IPS DF 6.9 (cell line): Measurements from ENCODE around the gene ZNF283.
"Not testable (repeated sequence)": the region's sequence is repeated elsewhere in the genome, so short reads cannot be mapped to it uniquely, and the experiment has no call there.

Experiments
- DNase-seq: peaks from one replicate; pipeline ENCODE4 v3.0.0-alpha.2; 2013; ENCODE audit warnings: low read depth, low spot score
- H3K27ac ChIP-seq: one replicate; pipeline ENCODE4 v1.5.1; 2013; ENCODE audit warnings: low read length, control low read depth
- H3K27me3 ChIP-seq: 2 replicates; pipeline ENCODE4 v1.6.1; 2013; ENCODE audit warnings: mild to moderate bottlenecking, low read length; ENCODE audit not compliant: control insufficient read depth, insufficient read depth
- H3K36me3 ChIP-seq: 2 replicates; pipeline ENCODE4 v1.6.1; 2013; ENCODE audit warnings: low read length; ENCODE audit not compliant: control insufficient read depth, insufficient read depth
- H3K4me1 ChIP-seq: 2 replicates; pipeline ENCODE4 v1.6.1; 2013; ENCODE audit warnings: low read length; ENCODE audit not compliant: control insufficient read depth, insufficient read depth
- H3K4me3 ChIP-seq: 2 replicates; pipeline ENCODE4 v1.5.1; 2013; ENCODE audit warnings: mild to moderate bottlenecking, low read length
- H3K9me3 ChIP-seq: 2 replicates; pipeline ENCODE4 v1.6.1; 2013; ENCODE audit warnings: low read length, inconsistent platforms; ENCODE audit not compliant: control insufficient read depth, insufficient read depth
- WGBS: extraction: QIAGEN DNeasy Blood & Tissue Kit; methylation state at CpG from one replicate; pipeline ENCODE4 v1.1.7; 2013; ENCODE audit warnings: mixed read lengths, missing lambda C conversion rate; ENCODE audit not compliant: insufficient read length, insufficient coverage; 5-methylcytosine and 5-hydroxymethylcytosine counted together

The ZNF283 gene

DNA sequence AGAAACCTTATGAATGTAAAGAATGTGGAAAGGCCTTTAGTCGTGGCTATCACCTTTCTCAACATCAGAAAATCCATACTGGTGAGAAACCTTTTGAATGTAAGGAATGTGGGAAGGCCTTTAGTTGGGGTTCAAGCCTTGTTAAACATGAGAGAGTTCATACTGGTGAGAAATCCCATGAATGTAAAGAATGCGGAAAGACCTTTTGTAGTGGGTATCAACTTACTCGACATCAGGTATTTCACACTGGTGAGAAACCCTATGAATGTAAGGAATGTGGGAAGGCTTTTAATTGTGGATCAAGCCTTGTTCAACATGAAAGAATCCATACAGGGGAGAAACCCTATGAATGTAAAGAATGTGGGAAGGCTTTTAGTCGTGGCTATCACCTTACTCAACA is 20.8 kb downstream of the ZNF283 start:
- H3K36me3 ChIP-seq = peaks cover 3% of the 10 kb centered on the region; the same call in 1 of the 2 replicates
- no peak overlapping the region for H3K4me3 ChIP-seq
- peaks cover 7% of the 10 kb centered on the region for H3K9me3 ChIP-seq
- no CpG with 5 or more reads among the region's 4 CpGs for WGBS
- no peaks in the 10 kb centered on the region for H3K4me1 ChIP-seq
- no peak overlapping the region for H3K27ac ChIP-seq
- DNase-seq = no peak
- no peaks in the 10 kb centered on the region for H3K27me3 ChIP-seq

- no peak overlapping the region for H3K4me3 ChIP-seq
Observed at GRCh38 chr19:43848821-43849220, 21.7 kb downstream of the ZNF283 start.

GRCh38 chr19:43858174-43858573 is 31.1 kb downstream of the ZNF283 start:
- Histone ChIP-seq H3K36me3 (no peaks in the 10 kb centered on the region), H3K4me3 (no peak overlapping the region), H3K4me1 (no peaks in the 10 kb centered on the region), H3K27me3 (no peaks in the 10 kb centered on the region), H3K27ac (no peak overlapping the region), H3K9me3 (peaks cover 1% of the 10 kb centered on the region; the same call in 1 of the 2 replicates)
- DNase-seq = no peak
- no CpG with 5 or more reads among the region's 2 CpGs for WGBS

More at GRCh38 chr19:43848821-43849220, 21.7 kb downstream of the ZNF283 start:
- DNase-seq = no peak
- peaks cover 7% of the 10 kb centered on the region for H3K9me3 ChIP-seq
- H3K27me3 ChIP-seq = no peaks in the 10 kb centered on the region
- peaks cover 3% of the 10 kb centered on the region; the same call in 1 of the 2 replicates for H3K36me3 ChIP-seq
- no peak overlapping the region for H3K27ac ChIP-seq
- no peaks in the 10 kb centered on the region for H3K4me1 ChIP-seq

GRCh38 chr19:43866923-43867322 is 39.8 kb downstream of the ZNF283 start:
- H3K36me3 ChIP-seq, H3K4me3 ChIP-seq, H3K9me3 ChIP-seq, H3K4me1 ChIP-seq, H3K27me3 ChIP-seq, DNase-seq, H3K27ac ChIP-seq: not testable (repeated sequence)
- WGBS = no CpG with 5 or more reads among the region's 28 CpGs

DNA sequence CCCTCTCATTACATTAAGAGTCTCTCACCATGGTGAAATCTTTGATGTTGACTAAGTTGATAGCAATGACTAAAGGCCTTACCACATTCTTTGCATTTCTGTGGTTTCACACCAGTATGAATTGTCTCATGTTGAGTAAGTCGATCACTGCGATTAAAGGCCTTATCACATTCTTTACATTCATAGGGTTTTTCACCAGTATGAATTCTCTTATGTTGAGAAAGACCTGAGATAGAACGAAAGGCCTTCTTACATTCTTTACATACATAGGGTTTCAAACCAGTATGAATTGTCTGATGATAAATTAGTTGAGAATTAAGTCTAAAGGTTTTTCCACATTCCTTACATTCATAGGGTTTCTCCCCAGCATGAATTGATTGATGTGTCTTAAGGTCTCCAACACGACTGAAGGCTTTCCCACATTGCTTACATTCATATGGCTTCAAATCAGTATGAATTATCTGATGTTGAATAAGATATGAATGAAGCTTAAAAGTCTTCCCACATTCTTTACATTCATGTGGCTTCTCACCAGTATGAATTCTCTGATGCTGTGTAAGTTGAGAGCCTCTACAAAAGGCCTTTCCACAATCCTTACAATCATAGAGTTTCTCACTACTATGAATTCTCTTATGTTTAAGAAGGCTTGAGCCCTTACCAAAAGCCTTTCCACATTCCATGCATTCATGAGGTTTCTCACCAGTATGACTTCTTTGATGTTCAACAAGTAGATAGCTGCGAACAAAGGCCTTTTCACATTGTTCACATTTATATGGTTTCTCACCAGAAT is 45.6 kb downstream of the ZNF283 start:
- H3K27me3 ChIP-seq = no peaks in the 10 kb centered on the region
- H3K36me3 ChIP-seq = no peaks in the 10 kb centered on the region
- no peak for DNase-seq
- no peak overlapping the region for H3K27ac ChIP-seq
- no peaks in the 10 kb centered on the region; the same call in 1 of the 2 replicates for H3K9me3 ChIP-seq
- H3K4me1 ChIP-seq = no peaks in the 10 kb centered on the region
- no CpG with 5 or more reads among the region's 5 CpGs for WGBS
- H3K4me3 ChIP-seq = no peak overlapping the region

GRCh38 chr19:43880483-43880882 is 53.4 kb downstream of the ZNF283 start:
- H3K36me3 ChIP-seq = no peaks in the 10 kb centered on the region
- DNase-seq = no peak
- WGBS = no CpG with 5 or more reads among the region's 5 CpGs
- peaks cover 2% of the 10 kb centered on the region for H3K9me3 ChIP-seq
- no peaks in the 10 kb centered on the region for H3K4me1 ChIP-seq
- H3K27ac ChIP-seq = no peak overlapping the region
- H3K4me3 ChIP-seq = no peak overlapping the region
- H3K27me3 ChIP-seq = no peaks in the 10 kb centered on the region

DNA sequence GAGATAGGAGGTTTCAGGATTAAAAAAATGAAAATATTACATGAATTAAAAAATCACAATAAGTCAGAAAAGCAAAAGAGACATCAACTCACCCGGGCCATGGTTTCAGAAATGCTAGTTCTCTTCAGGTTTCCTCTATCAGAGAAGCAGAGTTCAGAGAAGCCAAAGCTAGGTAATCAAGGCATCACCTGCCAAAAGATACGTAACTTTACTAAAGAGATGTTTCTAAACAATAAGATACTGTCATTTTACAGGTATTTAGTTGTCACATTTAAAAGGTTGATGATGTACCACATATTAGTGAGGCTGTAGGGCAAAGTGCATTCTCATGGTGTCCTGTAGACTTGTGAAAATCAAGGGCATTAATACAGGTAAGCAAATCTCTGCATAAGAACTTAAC is 56.7 kb downstream of the ZNF283 start, which contains the start of gene ZNF404:
TSS of gene ZNF404 (minus strand) at position 101 of the 400 bp plus-strand sequence.
- H3K27me3 ChIP-seq = no peaks in the 10 kb centered on the region
- no peak within 1 kb of the TSS for H3K4me3 ChIP-seq
- no peaks in the 10 kb centered on the region for H3K4me1 ChIP-seq
- WGBS = no CpG with 5 or more reads among the region's 2 CpGs
- no peak for DNase-seq
- H3K27ac ChIP-seq = no peak within 1 kb of the TSS
- H3K36me3 ChIP-seq = no peaks in the 10 kb centered on the region
- peaks cover 2% of the 10 kb centered on the region; the same call in 1 of the 2 replicates for H3K9me3 ChIP-seq

DNA sequence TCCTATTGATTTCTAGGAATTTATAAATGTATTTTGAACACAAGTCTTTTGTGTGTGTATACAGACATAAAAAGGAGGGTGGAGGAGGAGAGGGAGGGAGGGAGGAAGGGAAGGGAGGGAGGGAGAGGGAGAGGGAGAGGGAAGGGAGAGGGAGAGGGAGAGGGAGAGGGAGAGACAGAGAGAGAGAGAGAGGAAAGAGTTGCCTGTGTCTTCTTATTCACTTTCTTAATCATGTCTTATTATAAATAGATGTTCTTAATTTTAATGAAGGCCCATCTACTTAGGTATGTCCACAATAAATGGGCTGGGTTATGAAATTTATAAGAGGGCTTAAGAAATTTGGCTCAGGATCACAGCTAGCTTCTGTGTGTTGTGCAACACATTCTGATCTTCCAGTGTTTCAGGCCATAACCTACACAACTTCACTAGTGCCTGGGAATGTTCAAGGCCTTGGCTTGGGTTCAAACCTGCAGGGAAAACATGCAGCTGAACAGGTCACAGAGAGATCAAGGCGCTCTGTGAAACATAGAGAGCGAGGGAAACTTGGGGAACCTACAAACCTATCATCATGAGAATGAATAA is 68.7 kb downstream of the ZNF283 start:
- no peaks in the 10 kb centered on the region for H3K4me1 ChIP-seq
- H3K36me3 ChIP-seq = no peaks in the 10 kb centered on the region
- no CpG with 5 or more reads among the region's 2 CpGs for WGBS
- H3K9me3 ChIP-seq = no peaks in the 10 kb centered on the region; the same call in 1 of the 2 replicates
- no peaks in the 10 kb centered on the region for H3K27me3 ChIP-seq
- no peak overlapping the region for H3K27ac ChIP-seq
- no peak overlapping the region for H3K4me3 ChIP-seq
- DNase-seq = no peak
